Astrocyte of the cerebellum (primary cell): ENCODE measurements around the gene HSDL2.

Experiments used
- DNase-seq: peaks from one replicate; pipeline ENCODE4 v3.0.0-alpha.2; 2011; ENCODE audit warnings: low read depth
- H3K4me3 ChIP-seq: 2 replicates; pipeline ENCODE4 v1.5.1; 2011; ENCODE audit warnings: mild to moderate bottlenecking, low read depth, low read length, moderate library complexity
- CTCF ChIP-seq: IDR thresholded peaks from 2 replicates; pipeline ENCODE4 v1.5.1; 2012; ENCODE audit warnings: low read length, low read depth, moderate library complexity, mild to moderate bottlenecking; ENCODE audit errors: missing control alignments
- in situ Hi-C: cut with HindIII; loops from 2 replicates; pipeline ENCODE4 v1.10.0; 2017; ENCODE audit warnings: low sequenced_read_pairs

The HSDL2 gene

GRCh38 chr9:112430006-112430522 lies 50.2 kb downstream of the HSDL2 start:
- H3K4me3 ChIP-seq, result no peak overlapping the region
- in situ Hi-C loops, result no loop called here
- TF ChIP-seq CTCF, result no peak
- no peak for DNase-seq

GRCh38 chr9:112433499-112434392 lies 53.8 kb downstream of the HSDL2 start:
- no peak for DNase-seq
- TF ChIP-seq CTCF, result no peak
- in situ Hi-C loops, result no loop called here

GRCh38 chr9:112434487-112434886 lies 54.6 kb downstream of the HSDL2 start:
- in situ Hi-C loops, result no loop called here
- H3K4me3 ChIP-seq, result no peak overlapping the region
- no peak for DNase-seq
- TF ChIP-seq CTCF, result no peak

More at GRCh38 chr9:112433499-112434392, 53.8 kb downstream of the HSDL2 start:
- H3K4me3 ChIP-seq, result no peak overlapping the region

- no peak overlapping the region for H3K4me3 ChIP-seq
- in situ Hi-C loops, result no loop called here
- no peak for DNase-seq
- no peak for TF ChIP-seq CTCF
Measured at GRCh38 chr9:112437406-112437805, 57.5 kb downstream of the HSDL2 start.

GRCh38 chr9:112439171-112439570 lies 59.3 kb downstream of the HSDL2 start:
- DNase-seq, result no peak
- no peak for TF ChIP-seq CTCF
- H3K4me3 ChIP-seq, result no peak overlapping the region
- in situ Hi-C loops, result no loop called here

- no peak for TF ChIP-seq CTCF
- H3K4me3 ChIP-seq, result no peak overlapping the region
- no peak for DNase-seq
- in situ Hi-C loops, result no loop called here
Measured at GRCh38 chr9:112439825-112440224, 59.9 kb downstream of the HSDL2 start.
